ENCODE measurements around the gene GPATCH4.
"Not testable (repeated sequence)": the region's sequence is repeated elsewhere in the genome, so short reads cannot be mapped to it uniquely, and the experiment has no call there.

The GPATCH4 gene

GRCh38 chr1:156594190-156594589 lies 7.1 kb downstream of the GPATCH4 start:
- DNase-seq: no peak

- no peak for DNase-seq
Measured at GRCh38 chr1:156593661-156593989, 7.7 kb downstream of the GPATCH4 start.

GRCh38 chr1:156592910-156593660 lies 8.2 kb downstream of the GPATCH4 start:
- DNase-seq: no peak

GRCh38 chr1:156592158-156592909 lies 8.9 kb downstream of the GPATCH4 start:
- no peak for DNase-seq

- peak; percentile 77 to 91 (median 79) for DNase-seq
Measured at GRCh38 chr1:156591432-156592157, 9.7 kb downstream of the GPATCH4 start, which contains the start of gene NAXE. NAXE (plus strand) TSS chr1:156591776; CDS start chr1:156591805, 29 bp downstream.

GRCh38 chr1:156591181-156591431 lies 10.2 kb downstream of the GPATCH4 start:
- DNase-seq: no peak

- DNase-seq: no peak
Measured at GRCh38 chr1:156590326-156591180, 10.7 kb downstream of the GPATCH4 start.

- no peak for DNase-seq
Measured at GRCh38 chr1:156589546-156589945, 11.7 kb downstream of the GPATCH4 start.

GRCh38 chr1:156587927-156588326 lies 13.4 kb downstream of the GPATCH4 start:
- not testable (repeated sequence) for DNase-seq

GRCh38 chr1:156586892-156587477 lies 14.3 kb downstream of the GPATCH4 start:
- DNase-seq: no peak

GRCh38 chr1:156586323-156586722 lies 15.0 kb downstream of the GPATCH4 start:
- no peak for DNase-seq

GRCh38 chr1:156584813-156585212 lies 16.5 kb downstream of the GPATCH4 start:
- no peak for DNase-seq

GRCh38 chr1:156583821-156584622 lies 17.3 kb downstream of the GPATCH4 start:
- peak; percentile 89 to 91 (median 89) for DNase-seq

- DNase-seq: no peak
Measured at GRCh38 chr1:156582388-156583017, 18.8 kb downstream of the GPATCH4 start.

GRCh38 chr1:156581661-156582387 lies 19.5 kb downstream of the GPATCH4 start:
- no peak for DNase-seq

- DNase-seq: no peak
Measured at GRCh38 chr1:156579472-156579871, 21.8 kb downstream of the GPATCH4 start, which contains the start of gene TTC24. TTC24 (plus strand) TSS chr1:156579723; CDS start chr1:156581365, 1,642 bp downstream.

- no peak for DNase-seq
Measured at GRCh38 chr1:156578055-156578454, 23.2 kb downstream of the GPATCH4 start.

- DNase-seq: no peak
Measured at GRCh38 chr1:156577550-156577949, 23.7 kb downstream of the GPATCH4 start.

GRCh38 chr1:156574039-156574633 lies 27.1 kb downstream of the GPATCH4 start:
- no peak for DNase-seq

GRCh38 chr1:156572663-156573018 lies 28.6 kb downstream of the GPATCH4 start:
- no peak for DNase-seq
